NCI-H226 (cell line): ENCODE measurements around the gene PEX12.
"Not testable (repeated sequence)": the region's sequence is repeated elsewhere in the genome, so short reads cannot be mapped to it uniquely, and the experiment has no call there.

Experiments used
- DNase-seq: peaks from one replicate; pipeline ENCODE4 v3.0.0-alpha.2; 2015

Gene PEX12

DNA sequence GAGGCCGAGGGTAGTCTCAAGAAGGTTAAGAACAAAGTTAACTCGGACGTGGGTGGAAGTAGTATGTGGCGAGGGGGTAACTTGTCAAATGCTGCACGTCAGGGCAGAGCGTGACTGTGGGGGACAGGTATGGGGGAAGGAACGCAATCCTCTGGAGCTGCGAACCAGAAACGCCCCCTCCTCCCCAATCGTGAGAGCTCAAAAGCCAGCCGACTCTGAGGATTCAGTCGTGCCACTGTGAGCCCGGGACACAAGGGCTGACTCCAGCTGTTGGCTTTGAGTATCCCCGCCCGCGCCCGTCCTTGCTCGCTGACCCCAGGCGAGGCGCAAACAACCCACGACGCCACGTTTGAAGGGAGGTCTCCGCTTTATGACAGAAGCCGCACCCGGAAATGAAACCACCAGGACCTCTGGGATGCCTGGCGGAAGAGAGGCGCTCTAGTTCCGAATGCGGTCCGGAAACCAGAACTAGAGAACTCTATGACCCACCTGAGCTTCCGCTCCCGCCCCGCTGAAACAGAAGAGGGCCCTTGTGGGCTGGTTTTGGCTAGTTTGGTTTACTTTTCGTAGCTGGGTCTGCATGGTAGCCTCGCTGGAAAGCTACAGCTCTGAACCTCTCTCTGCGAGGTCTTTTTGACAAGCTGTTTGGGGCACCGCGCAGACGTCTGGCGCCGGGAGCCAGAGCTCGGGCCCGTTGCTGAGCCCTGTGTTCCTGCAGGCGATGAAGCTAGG, at the start of gene PEX12:
Gene PEX12 (minus strand): TSS at position 375 of the 732 bp plus-strand sequence. CDS start 550 bp downstream, outside the sequence.
- peak; percentile 90 for DNase-seq

DNA sequence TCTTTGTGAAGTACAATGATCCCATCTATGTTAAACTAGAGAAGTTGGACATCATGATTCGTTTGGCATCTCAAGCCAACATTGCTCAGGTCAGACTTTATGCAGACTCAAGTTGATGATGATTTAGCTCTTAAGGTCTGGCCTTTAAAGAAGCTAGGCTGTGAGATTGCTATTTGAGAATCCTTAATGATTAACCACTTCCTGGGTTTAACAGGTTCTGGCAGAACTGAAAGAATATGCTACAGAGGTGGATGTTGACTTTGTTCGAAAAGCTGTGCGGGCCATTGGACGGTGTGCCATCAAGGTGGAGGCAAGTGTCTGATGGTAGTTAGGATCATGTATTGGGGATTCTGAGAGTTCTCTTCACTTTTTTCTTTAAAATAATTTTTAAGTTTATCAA, 49.0 kb upstream of the PEX12 start:
- DNase-seq = no peak

DNA sequence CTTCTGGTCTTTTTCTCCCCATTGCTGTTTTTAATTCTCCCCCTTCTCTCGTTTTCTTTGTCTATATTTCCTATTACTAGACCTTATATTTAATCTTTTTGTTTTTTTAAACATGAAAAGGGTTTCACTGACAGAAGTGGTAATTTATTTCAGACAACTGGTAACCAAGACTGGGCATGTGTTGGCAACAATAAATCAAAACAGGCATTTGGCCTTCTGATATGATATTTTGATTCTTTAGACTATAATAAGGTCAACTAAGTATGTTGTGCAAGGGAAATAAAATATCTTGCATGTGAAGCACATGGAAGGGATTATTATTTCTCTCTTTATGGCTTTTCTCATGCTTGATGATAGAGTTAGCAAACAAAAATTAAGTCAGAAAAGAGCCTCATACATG, 43.4 kb upstream of the PEX12 start:
- DNase-seq = no peak

DNA sequence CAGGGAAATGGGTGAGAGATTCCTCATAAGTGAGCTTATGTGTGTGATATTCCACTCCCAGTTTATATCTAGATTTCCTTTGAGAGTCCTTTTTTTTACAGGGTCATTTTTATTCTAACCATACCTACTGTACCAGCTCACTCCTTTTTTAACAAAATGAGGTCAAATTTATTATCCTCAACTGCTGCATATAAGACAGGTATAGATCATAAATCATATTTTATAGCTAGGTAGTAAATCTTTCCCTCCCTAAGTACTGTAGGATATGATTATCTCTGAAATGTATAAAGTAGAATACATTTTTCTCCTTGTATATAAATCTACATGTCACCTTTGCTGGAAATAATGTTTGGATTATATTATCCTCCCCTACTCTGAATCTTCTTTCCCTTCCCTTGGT, 40.3 kb upstream of the PEX12 start:
- DNase-seq = no peak

DNA sequence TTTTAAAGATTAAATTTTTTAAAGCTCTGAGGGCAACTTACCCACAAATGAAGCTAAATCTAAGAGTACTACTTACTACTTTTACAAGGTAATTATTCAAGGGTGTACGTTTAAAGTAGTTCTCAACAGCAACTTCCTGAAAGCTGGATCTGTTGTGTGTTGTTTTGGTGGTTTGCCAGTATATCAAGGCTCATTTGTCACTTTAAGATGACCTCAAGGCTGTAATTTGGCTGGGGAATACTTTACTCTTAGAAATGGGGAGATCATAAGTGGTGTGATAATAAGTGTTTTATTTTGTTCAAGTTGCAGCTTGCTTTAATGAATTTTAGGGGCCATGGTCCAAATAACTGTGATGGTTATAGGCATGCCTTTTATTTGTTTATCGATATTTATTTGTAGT, 39.1 kb upstream of the PEX12 start:
- no peak for DNase-seq

DNA sequence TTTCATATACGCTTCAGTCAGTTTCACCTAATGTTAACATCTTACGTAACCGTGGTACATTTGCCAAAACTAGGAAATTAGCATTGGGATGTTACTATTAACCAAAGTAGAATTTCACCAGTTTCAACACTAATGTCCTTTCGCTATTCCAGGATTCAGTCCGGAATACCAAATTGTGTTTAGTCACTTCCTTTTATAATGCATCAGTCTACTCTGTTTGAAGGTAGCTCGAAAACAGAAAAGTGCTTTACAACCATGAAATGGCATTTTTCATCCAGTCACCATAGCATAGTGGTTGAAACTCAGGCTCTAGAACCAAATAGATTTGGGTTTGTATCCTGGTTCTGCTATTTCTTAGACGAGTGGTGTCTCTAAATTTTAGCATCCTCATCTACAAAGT, 38.2 kb upstream of the PEX12 start:
- DNase-seq = no peak

DNA sequence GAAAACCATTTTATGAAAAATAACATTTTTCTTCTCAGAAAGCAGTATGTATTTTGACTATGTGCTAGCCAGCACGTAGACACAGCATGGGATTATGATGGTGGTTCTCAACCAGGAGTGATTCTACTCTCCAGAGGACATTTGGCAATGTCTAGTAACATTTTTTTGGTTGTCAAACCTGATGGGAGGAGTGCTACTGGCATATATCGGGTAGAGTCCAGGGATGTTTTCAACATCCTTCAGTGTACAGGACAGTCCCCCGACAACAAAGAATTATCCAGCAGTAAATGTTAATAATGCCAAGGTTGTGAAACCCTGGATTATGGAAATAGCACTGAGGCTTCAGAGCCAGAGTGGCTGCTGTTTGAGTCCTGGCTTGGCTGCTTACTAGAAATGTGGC, 36.4 kb upstream of the PEX12 start:
- no peak for DNase-seq

DNA sequence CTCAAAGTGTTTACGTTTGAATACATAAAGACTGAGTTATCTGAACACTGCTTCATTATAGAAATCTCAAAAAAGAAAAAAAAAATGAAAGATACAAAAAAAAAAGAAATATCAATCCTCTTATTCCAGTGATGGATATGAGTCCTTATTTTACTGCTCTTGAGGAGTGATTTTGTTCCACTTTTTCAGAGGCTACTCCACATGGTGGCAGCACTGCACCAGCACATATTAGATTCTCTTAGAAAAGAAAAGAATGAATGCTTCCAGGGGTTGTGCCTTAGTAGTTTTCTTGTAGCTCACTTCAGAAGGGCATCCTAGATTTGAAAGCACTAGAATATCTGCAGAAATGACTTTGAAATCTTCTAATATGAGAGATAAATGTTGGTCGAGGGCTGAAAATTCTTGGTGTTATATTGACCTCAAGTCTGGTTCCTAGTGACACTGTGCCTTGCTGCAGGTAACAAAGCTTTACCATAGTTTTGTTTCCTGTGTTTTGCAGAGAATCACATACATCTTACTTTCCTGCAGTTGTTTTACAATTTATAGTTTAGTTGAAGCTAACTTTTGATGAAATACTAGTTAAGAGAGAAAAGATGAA, 34.7 kb upstream of the PEX12 start:
- no peak for DNase-seq

DNA sequence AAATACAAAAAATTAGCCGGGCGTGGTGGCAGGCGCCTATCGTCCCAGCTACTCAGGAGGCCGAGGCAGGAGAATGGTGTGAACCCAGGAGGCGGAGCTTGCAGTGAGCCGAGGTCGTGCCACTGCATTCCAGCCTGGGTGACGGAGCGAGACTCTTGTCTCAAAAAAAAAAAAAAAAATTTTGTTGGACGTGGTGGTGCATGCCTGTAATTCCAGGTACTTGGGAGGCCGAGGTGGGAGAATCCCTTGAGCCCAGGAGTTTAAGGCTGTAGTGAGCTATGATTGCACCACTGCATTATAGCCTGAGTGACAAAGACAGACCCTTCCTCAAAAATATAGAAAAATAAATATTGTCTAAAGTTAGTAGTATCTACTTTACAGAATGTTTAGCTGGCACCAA, 32.4 kb upstream of the PEX12 start:
- not testable (repeated sequence) for DNase-seq

DNA sequence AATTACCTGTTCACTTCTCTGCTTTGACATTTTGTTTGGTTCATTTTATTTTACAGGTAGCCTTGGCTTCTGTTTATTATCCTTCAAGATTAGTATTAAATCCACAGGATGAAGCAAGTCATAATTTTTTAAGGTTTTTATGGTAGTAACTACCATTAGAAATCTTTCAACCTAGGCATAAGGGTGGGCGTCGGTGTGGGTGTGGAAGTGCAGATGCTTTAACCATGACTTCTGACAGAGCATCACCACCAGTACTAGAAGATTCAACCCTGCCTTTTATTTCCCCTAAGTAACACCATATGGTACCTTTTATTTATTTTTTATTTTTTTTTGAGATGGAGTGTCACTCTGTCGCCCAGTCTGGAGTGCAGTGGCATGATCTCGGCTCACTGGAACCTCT, 31.5 kb upstream of the PEX12 start:
- DNase-seq = no peak

DNA sequence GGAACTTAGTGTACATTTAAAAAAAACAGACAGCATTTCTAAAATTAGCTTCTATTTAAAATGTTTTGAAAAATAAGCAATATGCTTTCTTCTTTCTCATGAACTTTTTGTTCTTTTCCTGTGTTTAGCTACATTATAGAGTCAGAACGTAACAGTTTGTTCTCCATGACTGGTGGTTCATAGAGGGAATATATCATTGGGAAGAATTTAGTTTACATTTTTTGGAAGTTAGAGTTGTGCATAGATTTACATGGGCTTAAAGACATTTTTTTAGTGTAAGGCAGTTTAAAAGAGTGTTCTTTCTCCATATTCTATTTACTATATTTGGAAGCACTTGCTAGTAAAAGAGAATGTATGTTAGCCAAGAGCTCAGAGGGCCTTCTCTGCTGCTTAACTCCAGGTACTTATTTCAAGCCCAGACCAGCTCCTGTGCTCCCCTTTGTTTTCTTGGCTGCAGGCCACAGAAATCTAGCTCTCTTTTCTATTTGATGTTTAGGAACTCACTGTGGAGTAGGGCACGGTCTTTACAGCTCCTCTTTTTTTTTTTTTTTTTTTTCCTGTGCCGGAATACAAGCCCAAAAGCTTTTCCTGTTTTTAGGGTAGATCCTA, 29.0 kb upstream of the PEX12 start:
- DNase-seq = no peak

DNA sequence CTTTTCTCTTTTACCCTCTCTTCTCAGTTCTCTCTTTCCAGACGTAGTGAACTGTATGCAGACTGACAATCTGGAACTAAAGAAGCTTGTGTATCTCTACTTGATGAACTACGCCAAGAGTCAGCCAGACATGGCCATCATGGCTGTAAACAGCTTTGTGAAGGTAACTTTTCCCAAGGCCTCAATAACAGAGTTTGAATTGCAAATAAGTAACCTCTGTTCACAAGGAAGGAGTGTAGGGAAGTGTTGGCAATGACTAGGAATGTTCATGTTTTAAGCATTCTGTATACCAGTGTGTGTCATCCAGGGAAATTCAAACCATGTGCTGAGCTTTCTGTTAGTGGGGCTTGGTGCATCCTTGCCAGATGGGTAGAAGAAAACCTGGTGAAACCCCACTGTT, 27.3 kb upstream of the PEX12 start:
- no peak for DNase-seq

DNA sequence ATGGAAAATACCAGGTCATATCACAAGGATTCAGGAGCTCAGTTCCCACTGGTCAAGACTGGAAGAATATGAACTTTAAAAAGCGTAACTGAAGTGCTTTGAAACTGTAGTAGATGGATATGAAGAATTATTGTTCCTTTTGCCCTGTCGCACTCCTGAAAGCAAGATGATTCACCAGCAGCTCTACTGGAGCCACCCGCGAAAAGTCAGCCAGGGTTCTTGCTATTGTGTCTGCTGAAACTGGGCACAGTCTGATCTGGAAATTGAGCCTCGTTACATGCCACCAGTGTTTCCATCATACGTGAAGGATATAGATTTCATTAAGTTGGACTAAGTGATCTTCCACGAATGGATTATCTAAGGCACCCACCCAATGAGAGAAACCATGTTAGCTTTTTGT, 25.3 kb upstream of the PEX12 start:
- DNase-seq = no peak

DNA sequence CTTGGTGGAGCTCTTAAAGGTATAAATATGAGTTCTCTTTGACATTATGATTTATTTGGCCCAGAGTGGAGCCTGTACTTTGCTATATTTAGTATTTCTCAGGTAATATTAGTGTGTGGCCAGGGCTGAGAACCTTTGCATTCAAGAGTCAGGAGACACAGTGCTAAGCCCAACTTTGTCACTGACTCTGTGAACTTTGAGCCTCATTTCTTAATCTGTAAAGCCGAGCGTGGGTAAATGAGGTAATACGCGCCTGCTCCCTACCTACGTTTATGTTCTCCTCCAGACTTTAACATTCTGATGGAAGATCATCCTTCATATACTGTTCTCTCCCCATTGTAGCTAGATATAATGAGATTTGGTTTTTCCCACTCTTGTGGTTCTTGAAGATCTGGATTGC, 19.2 kb upstream of the PEX12 start:
- DNase-seq = no peak

DNA sequence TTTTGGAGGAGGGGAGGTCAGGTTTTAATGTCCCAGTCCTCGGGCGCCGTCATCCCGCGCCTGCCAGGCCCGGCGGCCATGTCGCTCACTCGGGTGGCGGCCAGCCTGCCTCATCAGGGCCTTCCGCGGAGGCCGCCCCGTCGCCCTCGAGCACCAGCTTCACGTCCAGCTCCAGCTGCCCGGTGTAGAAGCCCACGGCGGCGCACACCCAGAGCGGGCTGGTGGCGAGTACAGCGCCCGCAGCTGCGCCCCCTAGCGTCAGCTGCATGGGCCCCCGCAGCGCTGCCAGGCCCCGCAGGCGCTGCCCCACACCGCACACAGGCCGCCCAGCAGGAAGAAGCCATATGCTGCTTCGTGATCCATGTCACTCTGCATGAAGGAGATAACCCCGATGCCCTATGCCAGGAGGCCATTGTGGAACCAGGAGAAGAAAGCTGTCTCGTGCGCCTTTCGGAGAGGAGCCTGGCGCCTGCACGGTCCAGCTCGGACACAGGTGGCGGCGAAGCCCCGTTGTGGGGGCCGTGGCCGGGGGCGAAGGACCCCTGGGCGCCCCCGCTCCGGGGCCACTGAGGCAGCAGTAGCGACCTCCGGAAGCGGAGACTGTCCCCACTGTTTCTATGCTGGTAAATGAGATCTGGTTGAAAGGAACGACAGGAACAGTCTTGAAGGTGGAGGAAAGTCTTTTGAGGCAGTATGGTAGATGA, 18.3 kb upstream of the PEX12 start:
- no peak for DNase-seq

DNA sequence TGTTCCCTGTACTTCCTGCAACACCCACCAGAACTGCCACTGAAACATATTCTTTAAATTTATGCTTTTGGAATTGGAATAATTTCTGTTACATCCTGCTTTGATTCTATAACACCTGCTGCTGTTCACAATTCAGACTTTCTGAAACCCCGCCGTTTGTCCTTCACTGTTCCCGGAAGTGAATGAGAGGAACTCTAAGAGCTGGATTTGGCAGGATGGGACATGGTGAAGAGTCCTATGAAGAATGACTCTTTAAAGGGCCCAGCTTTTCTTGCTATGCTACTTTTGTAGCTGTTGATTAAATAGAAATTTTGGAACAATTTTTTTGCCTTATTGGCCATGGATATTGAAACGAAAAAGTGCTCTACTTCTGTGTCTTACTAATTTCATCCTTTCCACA, 17.7 kb upstream of the PEX12 start:
- no peak for DNase-seq

DNA sequence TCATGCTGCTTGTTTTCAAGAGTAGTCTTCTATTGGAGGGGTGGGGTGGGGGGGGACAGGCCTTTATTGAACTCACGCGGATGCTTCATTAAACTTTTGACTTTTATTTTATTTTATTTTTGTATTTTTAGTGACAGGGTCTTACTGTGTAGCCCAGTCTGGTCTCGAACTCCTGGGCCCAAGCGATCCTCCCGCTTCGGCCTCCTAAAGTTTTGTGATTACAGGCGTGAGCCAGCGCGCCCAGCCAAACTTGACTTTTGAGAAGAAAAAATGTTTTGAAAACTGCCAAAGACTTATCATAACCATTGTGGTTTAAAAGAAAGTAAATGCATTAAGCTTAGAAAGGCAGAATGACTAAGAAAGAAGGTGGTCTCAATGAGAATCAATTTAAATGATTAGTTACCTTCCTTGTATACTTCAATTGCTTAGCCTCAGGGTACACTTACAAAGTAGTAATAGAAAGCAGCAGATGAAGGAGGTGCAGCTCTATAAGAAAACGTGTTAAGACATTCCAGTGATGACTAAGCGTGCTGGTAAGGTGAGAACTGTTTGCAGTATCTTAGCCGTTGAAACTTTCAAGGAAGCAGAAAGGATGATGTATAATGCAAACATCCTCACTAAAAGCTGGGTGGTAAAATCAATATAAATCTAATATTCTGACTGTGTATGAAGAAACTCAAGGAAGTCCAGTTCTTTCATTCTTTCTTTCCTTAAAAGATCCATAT, 10.0 kb upstream of the PEX12 start:
- DNase-seq = peak; percentile 81

DNA sequence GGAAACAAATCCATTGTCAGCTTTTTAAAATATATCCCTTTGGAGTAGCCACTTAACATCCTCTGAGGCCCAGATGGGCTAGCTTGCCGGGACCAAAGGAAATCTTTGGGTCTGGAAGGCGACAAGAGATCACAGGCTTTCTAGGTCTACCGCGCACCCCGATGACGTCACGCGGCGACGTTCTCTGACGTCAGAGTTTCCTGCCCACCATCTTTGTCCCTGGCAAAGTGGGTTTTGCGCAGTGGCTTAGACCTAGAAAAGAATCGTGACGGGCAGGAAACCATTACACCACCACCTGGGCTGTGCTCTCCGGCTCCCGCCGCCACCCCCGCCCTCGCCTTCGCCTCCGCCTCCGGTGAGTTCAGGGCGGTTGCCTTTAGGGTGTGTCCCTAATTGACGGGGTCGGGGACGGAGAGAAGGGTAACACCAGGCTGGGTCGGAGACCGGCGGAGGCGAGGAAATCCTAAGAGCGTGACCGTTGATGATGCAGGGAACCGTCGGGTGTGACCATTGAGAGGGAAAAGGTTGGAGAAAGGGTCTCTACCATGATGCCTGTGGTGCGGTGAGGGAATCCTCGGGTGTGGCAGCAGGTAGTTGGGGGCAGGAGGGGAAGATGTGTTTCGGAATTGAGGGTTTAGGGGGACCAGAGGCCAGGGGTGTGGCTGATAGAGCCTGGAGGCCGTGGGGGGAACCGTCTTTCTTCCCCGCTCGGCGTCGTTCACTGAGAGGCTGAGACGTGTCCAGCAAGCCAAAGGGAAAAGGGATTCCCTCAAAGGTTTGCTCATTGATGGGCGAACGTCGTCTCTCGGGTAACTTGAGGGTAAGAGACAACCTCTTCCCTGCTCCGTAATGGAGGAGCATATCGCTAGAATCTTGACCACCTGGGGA, 8.9 kb upstream of the PEX12 start, which contains the start of gene AP2B1:
Gene AP2B1 (plus strand): TSS at position 249 of the 888 bp plus-strand sequence. CDS start 6,709 bp downstream, outside the sequence.
- peak; percentile 92 for DNase-seq

DNA sequence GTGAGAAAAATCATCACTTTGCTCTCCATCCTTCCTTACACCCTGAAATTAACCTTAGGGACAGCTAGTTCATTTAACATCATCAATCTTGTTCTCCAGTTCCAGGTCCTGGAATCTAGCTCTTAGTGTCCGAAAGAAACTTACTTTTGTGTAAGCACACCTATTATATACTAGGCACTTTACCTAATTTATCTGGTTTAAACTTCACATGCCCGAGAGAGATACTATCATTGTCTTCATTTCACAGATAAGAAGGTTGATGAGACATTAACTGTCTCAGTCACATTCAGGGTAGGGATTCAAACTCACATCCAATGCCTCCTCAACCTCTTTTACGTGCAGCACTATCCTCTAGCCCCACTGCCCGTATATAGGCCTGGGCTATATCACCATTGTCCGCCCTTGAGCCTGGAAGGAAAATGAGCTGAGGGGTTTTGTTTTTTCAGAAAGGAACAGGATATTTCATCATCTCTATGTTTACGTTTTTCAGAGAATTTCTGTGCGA, 8.2 kb upstream of the PEX12 start:
- DNase-seq = no peak

DNA sequence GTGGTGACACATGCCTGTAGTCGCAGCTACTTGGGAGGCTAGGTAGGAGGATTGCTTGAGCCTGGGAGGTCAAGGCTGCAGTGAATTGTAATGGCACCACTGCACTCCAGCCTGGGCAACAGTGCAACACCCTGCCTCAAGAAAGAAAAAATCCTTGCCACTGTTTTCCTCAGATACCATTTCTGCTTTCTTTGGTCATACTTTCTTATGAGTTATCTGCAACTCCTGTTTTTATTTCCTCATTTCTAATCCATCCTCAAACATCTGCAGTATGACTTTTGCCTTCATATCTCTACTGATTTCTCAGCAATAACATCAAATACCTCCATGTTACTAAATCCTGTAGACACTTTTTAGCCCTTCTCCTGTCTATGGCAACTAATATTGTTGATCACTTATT, 5.7 kb upstream of the PEX12 start:
- DNase-seq = no peak

DNA sequence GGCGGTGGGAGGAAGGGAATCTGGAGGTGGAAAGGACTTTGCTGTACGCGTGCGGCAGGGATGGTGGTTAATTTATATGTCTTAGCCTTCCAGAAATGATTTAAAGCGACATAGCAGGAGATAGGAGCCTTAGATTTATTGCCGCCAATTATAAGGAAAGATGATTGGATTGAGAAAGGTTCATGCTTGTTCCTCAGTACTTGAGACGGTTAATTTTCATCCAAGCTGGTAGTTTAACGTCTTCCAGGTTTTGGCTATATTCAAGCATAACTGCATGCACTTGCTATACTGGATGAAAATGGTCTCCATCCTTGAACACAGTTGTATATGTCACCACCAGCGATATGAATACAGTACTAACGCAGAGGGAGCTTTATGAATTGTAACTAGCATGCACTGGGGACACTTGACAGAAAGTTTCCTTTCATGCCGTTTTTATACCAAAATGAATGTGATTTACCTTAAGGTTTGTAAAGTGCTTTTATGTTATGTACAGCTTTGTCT, 610 bp upstream of the PEX12 start:
- no peak for DNase-seq

DNA sequence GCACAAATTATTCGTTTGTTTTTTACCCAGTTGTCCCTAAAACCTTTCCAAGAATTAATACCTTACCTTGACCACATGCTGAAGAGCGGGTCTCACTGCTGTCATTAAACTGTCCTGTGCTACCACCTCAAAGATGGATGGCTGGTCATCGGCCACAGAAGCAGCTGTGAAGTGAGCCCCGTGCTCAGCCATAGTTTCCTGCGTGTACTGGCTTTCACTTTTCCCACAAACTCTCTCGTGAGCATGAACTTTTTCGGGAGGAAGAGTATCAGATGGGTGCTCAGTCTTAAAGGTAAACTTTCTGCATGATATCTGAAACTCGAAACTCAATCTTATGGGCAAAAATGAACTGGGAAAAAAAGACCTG, 558 bp downstream of the PEX12 start:
- DNase-seq = no peak
